ENCODE data around the gene NFE2L3.
A peak's percentile ranks its signal among the peaks of the same experiment; 100 is the strongest.
"Not testable (repeated sequence)": the region's sequence is repeated elsewhere in the genome, so short reads cannot be mapped to it uniquely, and the experiment has no call there.

NFE2L3 gene

GRCh38 chr7:26191974-26192479, 40.0 kb downstream of the NFE2L3 start:
- no peak for TF ChIP-seq CTCF (IDR thresholded peaks at IDR 0.05; ENCODE audit: low read depth, low read length, missing control alignments)
- DNase-seq (ENCODE audit: low read depth): no peak
- H3K4me3 ChIP-seq (ENCODE audit: low read depth, low read length): no peak overlapping the region

DNA sequence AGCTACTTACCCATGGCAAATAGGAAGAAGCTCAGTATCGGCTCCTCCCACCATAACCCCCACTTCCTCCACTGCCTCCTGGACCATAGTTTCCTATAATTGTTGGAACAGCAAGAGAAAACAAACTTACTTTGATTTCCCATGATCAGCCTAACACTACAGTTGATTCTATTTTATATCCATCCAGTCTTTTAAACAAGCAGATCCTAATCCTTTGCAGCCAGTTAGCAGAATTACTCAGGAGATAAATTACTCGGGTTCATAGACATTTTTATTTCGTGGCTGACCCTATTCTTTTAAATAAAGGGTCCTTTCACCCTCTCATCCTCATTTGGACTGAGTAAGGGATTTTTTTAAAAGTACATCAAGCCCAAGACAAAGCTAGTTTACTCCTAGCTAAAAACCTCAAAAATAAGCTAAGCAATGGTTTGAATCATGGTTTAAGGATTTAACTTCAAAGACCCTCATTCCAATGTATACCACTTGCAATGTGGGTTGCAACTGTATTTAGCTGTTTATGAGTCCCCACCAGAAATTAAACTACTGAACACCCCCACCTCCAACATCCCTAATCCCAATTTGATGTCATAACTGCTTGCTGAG, 40.6 kb downstream of the NFE2L3 start:
- no peak for TF ChIP-seq CTCF (IDR thresholded peaks at IDR 0.05; ENCODE audit: low read depth, low read length, missing control alignments)
- DNase-seq (ENCODE audit: low read depth): no peak
- no peak overlapping the region for H3K4me3 ChIP-seq (ENCODE audit: low read depth, low read length)

DNA sequence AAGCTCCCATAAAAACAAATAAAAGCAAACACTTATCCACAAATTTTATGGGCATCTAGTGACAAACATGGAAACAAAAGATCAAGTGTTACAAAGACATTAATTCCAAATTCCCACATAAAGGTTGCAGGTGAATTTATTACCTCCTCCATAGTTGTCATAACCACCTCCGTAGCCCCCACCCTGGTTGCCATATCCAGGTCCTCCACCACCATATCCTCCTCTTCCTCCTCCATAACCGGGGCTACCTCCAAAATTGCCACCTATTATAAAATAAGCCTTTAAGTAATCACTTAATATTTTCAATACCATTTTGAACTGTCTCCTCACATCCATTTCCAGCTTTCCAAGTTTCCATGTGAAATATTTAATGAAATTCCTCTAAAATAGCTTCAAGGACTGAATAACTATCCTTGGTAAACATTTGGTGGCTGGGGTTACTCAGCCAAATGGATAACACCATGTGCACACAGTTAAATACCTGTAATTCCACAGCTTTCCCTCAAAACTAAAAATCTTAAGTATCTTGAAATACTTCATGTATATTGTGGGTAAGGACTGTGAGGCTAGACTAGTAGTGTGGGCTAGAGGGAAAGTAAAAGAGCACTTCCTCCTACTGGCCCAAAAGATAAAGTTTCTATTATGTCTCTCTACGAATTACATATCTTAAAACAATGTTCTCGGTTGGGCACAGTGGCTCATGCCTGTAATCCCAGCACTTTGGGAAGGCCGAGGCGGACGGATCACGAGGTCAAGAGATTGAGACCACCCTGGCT, 41.6 kb downstream of the NFE2L3 start:
- TF ChIP-seq CTCF (IDR thresholded peaks at IDR 0.05; ENCODE audit: low read depth, low read length, missing control alignments): no peak
- no peak for DNase-seq (ENCODE audit: low read depth)
- no peak overlapping the region for H3K4me3 ChIP-seq (ENCODE audit: low read depth, low read length)

DNA sequence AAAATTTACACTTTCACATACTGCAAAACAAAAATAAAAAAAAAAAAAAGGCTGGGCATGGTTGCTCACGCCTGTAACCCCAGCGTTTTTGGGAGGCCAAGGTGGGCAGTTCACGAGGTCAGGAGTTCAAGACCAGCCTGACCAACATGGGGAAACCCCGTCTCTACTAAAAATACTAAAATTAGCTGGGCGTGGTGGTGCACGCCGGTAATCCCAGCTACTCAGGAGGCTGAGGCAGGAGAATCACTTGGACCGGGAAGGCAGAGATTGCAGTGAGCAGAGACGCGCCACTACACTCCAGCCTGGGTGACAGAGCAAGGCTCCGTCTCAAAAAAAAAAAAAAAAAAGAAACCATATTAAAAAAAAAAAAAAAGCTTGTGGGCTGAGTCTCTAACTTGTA, 42.8 kb downstream of the NFE2L3 start:
- not testable (repeated sequence) for H3K4me3 ChIP-seq (ENCODE audit: low read depth, low read length); DNase-seq (ENCODE audit: low read depth)

DNA sequence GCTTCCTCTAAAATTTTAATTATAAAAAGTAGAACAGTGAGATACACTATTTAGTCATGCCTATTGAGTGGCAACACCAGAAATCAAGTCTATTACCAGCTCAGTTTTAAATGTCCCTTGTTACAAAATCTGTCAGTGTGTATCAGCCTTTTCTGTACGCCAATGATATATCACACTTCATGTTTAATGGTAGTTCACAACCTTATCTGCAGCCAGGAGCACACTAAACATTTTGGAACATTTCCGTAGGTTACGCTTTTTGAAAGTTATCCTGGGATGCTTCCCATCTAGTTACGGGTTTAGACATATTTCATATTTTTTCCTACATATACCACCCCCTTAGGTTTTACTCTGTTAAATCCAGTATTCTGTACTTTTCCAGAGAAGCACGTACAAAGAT, 43.2 kb downstream of the NFE2L3 start:
- no peak overlapping the region; the same call in 1 of the 2 replicates for H3K4me3 ChIP-seq (ENCODE audit: low read depth, low read length)
- DNase-seq (ENCODE audit: low read depth): no peak

GRCh38 chr7:26195867-26196657, 44.1 kb downstream of the NFE2L3 start:
- H3K4me3 ChIP-seq (ENCODE audit: low read depth, low read length): peak overlapping the region; percentile 19; the same call in 1 of the 2 replicates
- no peak for DNase-seq (ENCODE audit: low read depth)
- TF ChIP-seq CTCF (IDR thresholded peaks at IDR 0.05; ENCODE audit: low read depth, low read length, missing control alignments): no peak

More for the DNA sequence above, 43.2 kb downstream of the NFE2L3 start:
- TF ChIP-seq CTCF (IDR thresholded peaks at IDR 0.05; ENCODE audit: low read depth, low read length, missing control alignments): no peak
